ENCODE results near the gene PGBD5. TPM values are rescaled to one million over a fixed set of nuclear protein-coding genes. Genes with fewer than 3 reads are reported as not detected.

PGBD5 gene
- polyA plus RNA-seq, 1 donor (not counting 4 experiments of a cell fraction or from before 2014, with no cell fraction given) = 0.28 TPM

DNA sequence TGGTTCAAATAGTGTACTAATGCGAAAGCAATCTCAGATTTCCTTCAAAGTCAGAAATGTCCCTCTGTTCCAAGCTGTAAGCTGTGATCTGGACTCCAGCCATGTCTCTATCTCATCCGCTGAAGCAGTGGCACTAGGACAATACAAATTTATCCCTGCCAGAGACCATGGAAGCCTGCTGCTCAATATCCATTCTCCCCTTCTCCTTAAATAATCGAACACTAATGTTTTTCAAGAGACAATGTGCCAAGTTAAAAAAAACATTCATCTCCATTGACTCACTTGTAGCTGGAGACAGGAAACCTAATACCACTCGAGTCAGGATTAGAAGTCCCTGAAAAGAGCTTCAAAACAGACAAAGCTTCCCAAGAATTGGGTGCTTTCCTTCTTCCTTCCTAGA is 38.5 kb upstream of the PGBD5 start:
- dilution Hi-C loops (cut with MboI; ENCODE audit: extremely low pct_ligation_motif_present, low sequenced_read_pairs) = no loop called here
- Histone ChIP-seq H3K9me1 (ENCODE audit: control insufficient read depth, extremely low read depth, insufficient read depth, low read length) (no peaks in the 10 kb centered on the region), H3K9ac (ENCODE audit: control insufficient read depth, extremely low read depth, insufficient read depth, low read length) (no peak overlapping the region), H4K20me1 (ENCODE audit: control insufficient read depth, extremely low read depth, insufficient read depth, low read length) (no peaks in the 10 kb centered on the region), H2AFZ (ENCODE audit: control insufficient read depth, low read length) (no peak overlapping the region), H3K79me2 (ENCODE audit: control insufficient read depth, insufficient read depth, low read length) (no peaks in the 10 kb centered on the region), H3K4me1 (ENCODE audit: control insufficient read depth, extremely low read depth, insufficient read depth, low read length) (no peaks in the 10 kb centered on the region), H3K36me3 (ENCODE audit: control insufficient read depth in 2 of 2, extremely low read depth in 1 of 2, insufficient read depth in 2 of 2, low read length in 2 of 2) (no peaks in the 10 kb centered on the region), H3K4me3 (ENCODE audit: control insufficient read depth in 2 of 3, extremely low read depth in 1 of 3, insufficient read depth in 2 of 3, low read depth in 1 of 3, low read length in 3 of 3) (no peak overlapping the region), H3K9me3 (ENCODE audit: control insufficient read depth, low read depth, low read length) (no peaks in the 10 kb centered on the region), H3K27ac (ENCODE audit: control insufficient read depth, insufficient read depth, low read length) (no peak overlapping the region), H3K27me3 (ENCODE audit: control insufficient read depth, extremely low read depth, insufficient read depth, low read length) (peaks cover 3% of the 10 kb centered on the region), H3K4me2 (ENCODE audit: control insufficient read depth, extremely low read depth, insufficient read depth, low read depth, low read length) (no peak overlapping the region)
- no peak for FAIRE-seq
- no peak for DNase-seq (ENCODE audit: low read depth, low spot score)
- TF ChIP-seq CTCF (optimal IDR thresholded peaks at IDR 0.05 in 1 of 3, IDR thresholded peaks at IDR 0.05 in 1 of 3, conservative IDR thresholded peaks at IDR 0.05 in 1 of 3; ENCODE audit: extremely low read depth in 1 of 3, insufficient read depth in 2 of 3, low read length in 3 of 3) (no peak), EZH2 (IDR thresholded peaks at IDR 0.05; ENCODE audit: low read length) (no peak)

DNA sequence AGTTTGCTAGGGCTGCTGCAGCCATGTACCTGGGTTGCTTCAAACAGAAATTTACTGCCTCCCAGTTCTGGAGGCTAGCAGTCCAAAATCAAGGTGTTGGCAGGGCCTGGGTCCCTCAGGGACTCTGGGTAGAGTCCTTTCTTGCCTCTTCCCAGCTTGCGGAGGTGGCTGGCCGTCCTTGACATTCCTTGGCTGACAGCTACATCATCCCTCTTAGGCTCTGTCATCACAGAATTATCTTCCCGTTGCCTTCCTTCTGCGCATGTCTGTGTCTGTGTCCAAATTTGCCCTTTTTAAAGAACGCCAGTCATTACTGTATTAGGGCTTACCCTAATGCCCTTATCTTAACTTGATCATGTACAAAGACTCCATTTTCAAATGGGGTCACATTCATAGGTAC is 37.6 kb upstream of the PGBD5 start:
- FAIRE-seq (no peak), DNase-seq (ENCODE audit: low read depth, low spot score) (no peak)
- dilution Hi-C loops (cut with MboI; ENCODE audit: extremely low pct_ligation_motif_present, low sequenced_read_pairs) = no loop called here
- H3K27me3 ChIP-seq (ENCODE audit: control insufficient read depth, extremely low read depth, insufficient read depth, low read length) = peaks cover 3% of the 10 kb centered on the region
- no peak overlapping the region for H3K27ac ChIP-seq (ENCODE audit: control insufficient read depth, insufficient read depth, low read length)
- H3K4me2 ChIP-seq (ENCODE audit: control insufficient read depth, extremely low read depth, insufficient read depth, low read depth, low read length) = no peak overlapping the region
- no peaks in the 10 kb centered on the region for H4K20me1 ChIP-seq (ENCODE audit: control insufficient read depth, extremely low read depth, insufficient read depth, low read length)
- H3K9me1 ChIP-seq (ENCODE audit: control insufficient read depth, extremely low read depth, insufficient read depth, low read length) = no peaks in the 10 kb centered on the region
- no peak overlapping the region for H3K9ac ChIP-seq (ENCODE audit: control insufficient read depth, extremely low read depth, insufficient read depth, low read length)
- no peaks in the 10 kb centered on the region for H3K79me2 ChIP-seq (ENCODE audit: control insufficient read depth, insufficient read depth, low read length)
- TF ChIP-seq CTCF (optimal IDR thresholded peaks at IDR 0.05 in 1 of 3, IDR thresholded peaks at IDR 0.05 in 1 of 3, conservative IDR thresholded peaks at IDR 0.05 in 1 of 3; ENCODE audit: extremely low read depth in 1 of 3, insufficient read depth in 2 of 3, low read length in 3 of 3) = no peak
- TF ChIP-seq EZH2 (IDR thresholded peaks at IDR 0.05; ENCODE audit: low read length) = no peak
- H3K36me3 ChIP-seq (ENCODE audit: control insufficient read depth in 2 of 2, extremely low read depth in 1 of 2, insufficient read depth in 2 of 2, low read length in 2 of 2) = no peaks in the 10 kb centered on the region
- no peak overlapping the region for H3K4me3 ChIP-seq (ENCODE audit: control insufficient read depth in 2 of 3, extremely low read depth in 1 of 3, insufficient read depth in 2 of 3, low read depth in 1 of 3, low read length in 3 of 3)
- no peaks in the 10 kb centered on the region for H3K4me1 ChIP-seq (ENCODE audit: control insufficient read depth, extremely low read depth, insufficient read depth, low read length)
- H2AFZ ChIP-seq (ENCODE audit: control insufficient read depth, low read length) = no peak overlapping the region
- H3K9me3 ChIP-seq (ENCODE audit: control insufficient read depth, low read depth, low read length) = no peaks in the 10 kb centered on the region

All from keratinocyte (primary cell).